Mucosa of descending colon (tissue), 3 donors: ENCODE measurements around the gene CDC34. TPM values are rescaled to one million over a fixed set of nuclear protein-coding genes. Genes with fewer than 3 reads are reported as not detected.

Experiments used
- ATAC-seq: fragments of 200-7000 bp; cut with Tn5 transposase; one replicate; pipeline ENCODE4 v1.9.1; 2020; ENCODE audit warnings: mild to moderate bottlenecking, moderate library complexity
- DNase-seq, 3 donors: peaks; one replicate each; pipeline ENCODE4 v3.0.0-alpha.2; 2020
- H3K36me3 ChIP-seq: fragments of 200-600 bp; one replicate; pipeline ENCODE4 v1.8.0; 2021; ENCODE audit warnings: low read depth, mild to moderate bottlenecking
- H3K4me1 ChIP-seq: fragments of 200-600 bp; one replicate; pipeline ENCODE4 v1.8.0; 2021; ENCODE audit warnings: low read depth, mild to moderate bottlenecking
- H3K4me3 ChIP-seq: fragments of 200-600 bp; one replicate; pipeline ENCODE4 v1.8.0; 2021; ENCODE audit warnings: mild to moderate bottlenecking
- H3K9me3 ChIP-seq: fragments of 200-600 bp; one replicate; pipeline ENCODE4 v1.8.0; 2021; ENCODE audit warnings: mild to moderate bottlenecking
- intact Hi-C, 2 donors: fragments of 100-400 bp; cut with DNase I in 1 of 2; cut with micrococcal nuclease in 1 of 2; formaldehyde crosslinking; loops; one replicate each; pipeline versions ENCODE4 v1.11.0 to v1.11.1; 2022; cut with DNase I, micrococcal nuclease
- long read RNA-seq, 2 donors: library from polyadenylated mRNA; unstranded; transcript quantifications; one replicate each; pipeline ENCODE4 v2.0.0, GENCODE V29; 2019 to 2021
- total RNA-seq, 3 donors: library from RNA; stranded (reverse); fragmentation: NEBNext Ultra II Directional in 2 of 3; extraction: Animal tissue kit (Norgen Biotek cat#: 25700) in 2 of 3; gene quantifications; one replicate each; pipeline versions ENCODE4 v1.2.1 to v1.2.4, GENCODE V29; 2021 to 2023
- TF ChIP-seq, protein P1 (sequence below): fragments of 200-600 bp; IDR thresholded peaks from one replicate; pipeline ENCODE4 v1.8.0; 2022; ENCODE audit warnings: antibody characterized with exemption, mild to moderate bottlenecking
- donor health status: DM: no; HTN: no; CAD: no; lungs with moderate emphysema.
- donor health status: DM: no; HTN: no; CAD: no.
- donor health status: DM: no; HTN: yes; CAD: no.

The CDC34 gene, protein sequence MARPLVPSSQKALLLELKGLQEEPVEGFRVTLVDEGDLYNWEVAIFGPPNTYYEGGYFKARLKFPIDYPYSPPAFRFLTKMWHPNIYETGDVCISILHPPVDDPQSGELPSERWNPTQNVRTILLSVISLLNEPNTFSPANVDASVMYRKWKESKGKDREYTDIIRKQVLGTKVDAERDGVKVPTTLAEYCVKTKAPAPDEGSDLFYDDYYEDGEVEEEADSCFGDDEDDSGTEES
- total RNA-seq = 10 to 100 TPM; 64.6 to 78.0 (median 71.2) TPM
- long read RNA-seq, donor 1, transcript CDC34-201 (5 exons, 1,471 nt) = major isoform, 161 of 226 reads
- long read RNA-seq, donor 1, transcript CDC34-202 (5 exons, 1,147 nt) = minor isoform, 5 of 226 reads
- long read RNA-seq, donor 1, partial matches to known transcripts = 41 of 226 reads
- long read RNA-seq, donor 1, other reads (novel, unspliced or antisense) = 19 of 226 reads
- long read RNA-seq, donor 2, partial matches to known transcripts = 1 of 6 reads
- long read RNA-seq, donor 2, other reads (novel, unspliced or antisense) = 2 of 6 reads

DNA sequence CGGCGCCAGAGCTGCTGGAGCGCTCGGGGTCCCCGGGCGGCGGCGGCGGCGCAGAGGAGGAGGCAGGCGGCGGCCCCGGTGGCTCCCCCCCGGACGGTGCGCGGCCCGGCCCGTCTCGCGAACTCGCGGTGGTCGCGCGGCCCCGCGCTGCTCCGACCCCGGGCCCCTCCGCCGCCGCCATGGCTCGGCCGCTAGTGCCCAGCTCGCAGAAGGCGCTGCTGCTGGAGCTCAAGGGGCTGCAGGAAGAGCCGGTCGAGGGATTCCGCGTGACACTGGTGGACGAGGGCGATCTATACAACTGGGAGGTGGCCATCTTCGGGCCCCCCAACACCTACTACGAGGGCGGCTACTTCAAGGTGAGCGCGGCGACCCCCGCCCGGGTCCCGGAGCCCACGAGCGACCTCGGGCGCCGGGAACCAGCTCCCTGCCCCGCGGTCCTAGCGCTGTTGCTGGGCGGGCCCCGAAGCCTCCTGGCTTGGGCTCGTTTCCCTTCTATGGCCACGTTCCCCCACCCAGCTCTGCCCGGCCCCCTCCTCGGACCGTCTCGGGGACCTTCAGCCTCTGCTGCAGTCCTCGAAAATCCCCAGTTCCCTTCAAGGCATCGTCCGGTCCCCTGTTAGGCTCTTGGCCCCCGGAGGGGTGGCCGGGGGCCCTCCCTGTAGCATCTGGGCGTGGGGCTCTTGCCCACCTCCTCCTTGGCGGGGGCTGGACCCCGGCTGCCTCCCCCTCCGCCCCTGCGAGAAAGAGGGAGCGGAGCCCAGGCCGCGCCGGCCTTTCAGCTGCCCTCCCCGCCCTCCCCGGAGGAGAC lies at the start of gene CDC34:
TSS of gene CDC34 (plus strand) at position 8 of the 808 bp plus-strand sequence. CDS start at position 180, 172 bp downstream.
- H3K9me3 ChIP-seq = no peaks in the 10 kb centered on the region
- peaks cover 7% of the 10 kb centered on the region for H3K36me3 ChIP-seq
- DNase-seq (peak in 1 of 3 donors; percentile 61), ATAC-seq (peak; percentile 3)
- H3K4me1 ChIP-seq = peaks cover 21% of the 10 kb centered on the region
- intact Hi-C loops = no loop called here
- TF ChIP-seq, protein P1, sequence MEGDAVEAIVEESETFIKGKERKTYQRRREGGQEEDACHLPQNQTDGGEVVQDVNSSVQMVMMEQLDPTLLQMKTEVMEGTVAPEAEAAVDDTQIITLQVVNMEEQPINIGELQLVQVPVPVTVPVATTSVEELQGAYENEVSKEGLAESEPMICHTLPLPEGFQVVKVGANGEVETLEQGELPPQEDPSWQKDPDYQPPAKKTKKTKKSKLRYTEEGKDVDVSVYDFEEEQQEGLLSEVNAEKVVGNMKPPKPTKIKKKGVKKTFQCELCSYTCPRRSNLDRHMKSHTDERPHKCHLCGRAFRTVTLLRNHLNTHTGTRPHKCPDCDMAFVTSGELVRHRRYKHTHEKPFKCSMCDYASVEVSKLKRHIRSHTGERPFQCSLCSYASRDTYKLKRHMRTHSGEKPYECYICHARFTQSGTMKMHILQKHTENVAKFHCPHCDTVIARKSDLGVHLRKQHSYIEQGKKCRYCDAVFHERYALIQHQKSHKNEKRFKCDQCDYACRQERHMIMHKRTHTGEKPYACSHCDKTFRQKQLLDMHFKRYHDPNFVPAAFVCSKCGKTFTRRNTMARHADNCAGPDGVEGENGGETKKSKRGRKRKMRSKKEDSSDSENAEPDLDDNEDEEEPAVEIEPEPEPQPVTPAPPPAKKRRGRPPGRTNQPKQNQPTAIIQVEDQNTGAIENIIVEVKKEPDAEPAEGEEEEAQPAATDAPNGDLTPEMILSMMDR = no peak
- peak within 1 kb of the TSS; percentile 71 for H3K4me3 ChIP-seq

DNA sequence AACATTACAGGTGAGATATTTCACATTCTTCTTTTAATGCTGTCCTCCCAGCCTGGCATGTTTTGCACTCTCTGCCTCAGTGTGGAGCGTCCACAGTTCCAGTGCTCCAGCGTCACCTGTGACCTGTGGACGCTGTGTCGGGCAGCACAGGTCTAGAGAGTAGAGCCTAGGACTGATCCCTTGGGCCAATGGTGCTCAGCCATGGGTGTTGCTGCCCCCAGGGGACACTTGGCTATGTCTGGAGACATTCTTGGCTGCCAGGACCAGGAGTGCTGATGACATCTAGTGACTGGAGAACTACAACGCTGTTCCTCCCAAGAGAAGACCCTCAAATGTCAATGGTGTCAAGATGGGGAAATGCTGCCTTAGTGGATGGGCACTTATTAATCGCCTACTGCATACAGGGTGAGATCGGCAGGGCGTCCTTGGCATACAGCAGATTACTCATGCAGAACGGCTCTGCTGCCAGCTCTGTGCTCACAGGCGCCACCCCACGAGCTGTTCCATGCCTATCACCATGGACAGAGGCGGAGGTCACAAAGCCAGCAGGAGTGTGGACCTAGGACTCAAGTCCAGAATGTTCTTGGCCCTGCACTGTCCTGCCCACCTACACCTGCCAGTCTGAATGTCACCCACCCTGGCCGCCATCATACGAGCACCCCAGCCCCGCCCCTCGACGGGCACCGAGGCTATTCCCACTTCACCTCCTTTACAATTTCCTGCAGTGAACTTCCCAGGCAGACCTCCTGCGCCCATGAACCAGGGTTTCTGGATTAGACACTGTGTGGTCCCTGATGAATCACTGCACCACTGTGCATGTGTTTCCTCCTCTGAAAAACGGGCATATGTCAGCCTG lies 49.1 kb upstream of the CDC34 start:
- Histone ChIP-seq H3K9me3 (no peaks in the 10 kb centered on the region), H3K4me1 (no peaks in the 10 kb centered on the region), H3K36me3 (no peaks in the 10 kb centered on the region), H3K4me3 (no peak overlapping the region)
- peak in 1 of 3 donors; percentile 29 for DNase-seq
- TF ChIP-seq, protein P1 = no peak
- ATAC-seq = peak; percentile 24
- intact Hi-C loops = no loop called here

DNA sequence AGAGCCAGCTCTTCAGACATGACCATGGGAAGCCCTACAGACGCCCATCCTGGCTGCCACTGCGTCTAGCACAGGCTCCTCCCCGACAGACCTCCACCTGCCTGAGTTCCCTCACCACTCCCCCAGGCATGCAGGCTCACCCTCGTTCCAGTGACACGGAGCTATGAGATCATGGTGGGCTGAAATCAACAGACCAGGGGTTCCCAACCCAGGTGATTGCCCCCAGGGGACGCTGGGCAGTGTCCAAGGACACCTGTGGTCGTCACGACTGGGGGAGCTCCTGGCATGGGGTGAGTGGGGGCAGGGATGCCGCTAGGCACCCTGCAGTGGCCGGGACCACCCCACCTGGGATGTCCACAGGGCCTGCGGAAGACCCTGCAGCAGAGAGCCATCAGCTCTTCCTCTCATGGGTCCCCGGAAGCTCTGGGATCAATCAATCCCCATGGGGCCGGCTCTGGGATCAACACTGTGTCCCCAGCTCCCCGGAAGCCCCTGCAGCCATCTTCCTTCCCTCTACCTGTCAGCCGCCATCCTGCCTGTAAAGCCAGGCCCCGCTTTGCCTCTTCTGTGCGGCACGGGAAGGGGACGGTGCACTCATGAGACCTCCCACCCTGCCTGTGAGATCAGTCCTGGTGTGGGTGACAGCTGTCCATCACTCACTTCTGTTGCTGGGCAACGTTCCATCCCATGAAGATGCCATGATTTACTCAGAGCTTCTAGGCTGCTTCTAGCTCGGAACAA lies 48.1 kb upstream of the CDC34 start:
- DNase-seq = peak in 1 of 3 donors; percentile 32
- H3K9me3 ChIP-seq = no peaks in the 10 kb centered on the region
- intact Hi-C loops = no loop called here
- peaks cover 3% of the 10 kb centered on the region for H3K4me1 ChIP-seq
- TF ChIP-seq, protein P1 = no peak
- no peaks in the 10 kb centered on the region for H3K36me3 ChIP-seq
- H3K4me3 ChIP-seq = no peak overlapping the region
- ATAC-seq = no peak

DNA sequence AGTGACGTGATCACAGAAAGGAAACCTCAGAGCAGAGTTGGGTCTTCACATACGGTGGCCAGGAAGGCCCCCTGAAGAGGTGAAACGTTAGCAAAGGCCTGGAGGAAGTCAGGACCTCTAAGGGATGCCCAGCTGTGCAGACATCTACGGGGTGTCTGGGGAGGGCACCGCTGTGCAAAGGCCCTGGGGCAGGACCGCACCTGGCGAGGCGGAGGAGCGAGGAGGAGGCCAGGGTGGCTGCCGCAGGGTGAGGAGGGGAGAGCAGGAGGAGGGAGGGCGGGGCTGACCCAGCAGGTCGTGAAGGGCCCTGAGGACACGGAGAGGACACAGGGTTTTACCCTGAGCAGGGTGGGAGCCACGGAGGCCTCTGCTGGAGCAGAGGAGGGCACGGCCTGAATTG lies 47.1 kb upstream of the CDC34 start:
- Histone ChIP-seq H3K9me3 (no peaks in the 10 kb centered on the region), H3K4me1 (peaks cover 3% of the 10 kb centered on the region), H3K36me3 (no peaks in the 10 kb centered on the region), H3K4me3 (no peak overlapping the region)
- ATAC-seq (no peak), DNase-seq (no peak)
- TF ChIP-seq, protein P1 = no peak
- intact Hi-C loops = no loop called here
